Glutamatergic neuron (in vitro differentiated cells): ENCODE measurements around the gene GPR153. TPM values are rescaled to one million over a fixed set of nuclear protein-coding genes. Genes with fewer than 3 reads are reported as not detected.

ENCODE experiments used
- DNase-seq: peaks from one replicate; pipeline ENCODE4 v3.0.0; 2022
- H3K27ac Mint-ChIP-seq: one replicate; pipeline ENCODE4 v1.8.0; 2020; ENCODE audit warnings: mild to moderate bottlenecking, mixed read lengths, inconsistent platforms; ENCODE audit not compliant: unreplicated experiment
- H3K27me3 Mint-ChIP-seq: one replicate; pipeline ENCODE4 v1.8.0; 2020; ENCODE audit warnings: mild to moderate bottlenecking, moderate library complexity, mixed read lengths, inconsistent platforms; ENCODE audit not compliant: unreplicated experiment
- H3K36me3 Mint-ChIP-seq: one replicate; pipeline ENCODE4 v1.8.0; 2020; ENCODE audit warnings: mild to moderate bottlenecking, mixed read lengths, inconsistent platforms; ENCODE audit not compliant: unreplicated experiment
- H3K4me1 Mint-ChIP-seq: one replicate; pipeline ENCODE4 v1.8.0; 2020; ENCODE audit warnings: mild to moderate bottlenecking, low read depth, mixed read lengths, inconsistent platforms; ENCODE audit not compliant: unreplicated experiment
- H3K4me3 Mint-ChIP-seq: one replicate; pipeline ENCODE4 v1.8.0; 2020; ENCODE audit warnings: mild to moderate bottlenecking, mixed read lengths, inconsistent platforms; ENCODE audit not compliant: unreplicated experiment
- H3K9me3 Mint-ChIP-seq: one replicate; pipeline ENCODE4 v1.8.0; 2020; ENCODE audit warnings: mild to moderate bottlenecking, moderate library complexity, mixed read lengths, inconsistent platforms; ENCODE audit not compliant: unreplicated experiment
- total RNA-seq: library from RNA; stranded (reverse); fragmentation: NEBNext Ultra II Directional; extraction: Animal tissue kit (Norgen Biotek cat#: 25700); gene quantifications from one replicate; pipeline ENCODE4 v1.2.1, GENCODE V29; 2021; ENCODE audit not compliant: unreplicated experiment
- TF ChIP-seq, protein P1 (sequence below): fragments of 200-600 bp; sonication (generic); IDR thresholded peaks from one replicate; pipeline ENCODE4 v1.5.0; 2021; ENCODE audit not compliant: partially characterized antibody, unreplicated experiment

GPR153 gene
- total RNA-seq, 1 donor from 2014 or later: 174 TPM

DNA sequence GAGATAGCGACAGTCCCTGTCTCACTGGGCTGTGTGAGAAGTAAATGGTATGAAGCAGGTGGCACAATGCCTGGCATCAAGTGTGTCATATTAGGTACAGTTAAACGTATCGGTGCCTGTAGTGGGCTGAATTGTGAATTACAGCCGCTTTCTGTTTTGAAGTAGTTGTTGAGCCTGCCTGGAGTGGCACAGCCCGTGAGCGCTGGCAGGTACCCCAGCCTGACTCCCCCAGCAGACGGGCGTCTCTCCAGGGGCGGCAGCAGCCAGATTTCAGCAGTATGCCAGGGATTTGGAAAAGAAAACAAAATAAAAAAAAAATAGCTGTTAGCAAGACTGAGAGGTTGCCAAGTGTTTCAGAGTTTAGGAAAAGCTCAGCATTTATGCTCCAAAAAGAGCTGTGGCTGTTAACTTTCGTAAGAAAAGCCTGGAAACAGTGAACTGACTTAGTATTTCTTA is 26.6 kb upstream of the GPR153 start:
- peaks cover 1% of the 10 kb centered on the region for H3K9me3 Mint-ChIP-seq
- H3K36me3 Mint-ChIP-seq: no peaks in the 10 kb centered on the region
- no peak overlapping the region for H3K4me3 Mint-ChIP-seq
- TF ChIP-seq, protein P1, sequence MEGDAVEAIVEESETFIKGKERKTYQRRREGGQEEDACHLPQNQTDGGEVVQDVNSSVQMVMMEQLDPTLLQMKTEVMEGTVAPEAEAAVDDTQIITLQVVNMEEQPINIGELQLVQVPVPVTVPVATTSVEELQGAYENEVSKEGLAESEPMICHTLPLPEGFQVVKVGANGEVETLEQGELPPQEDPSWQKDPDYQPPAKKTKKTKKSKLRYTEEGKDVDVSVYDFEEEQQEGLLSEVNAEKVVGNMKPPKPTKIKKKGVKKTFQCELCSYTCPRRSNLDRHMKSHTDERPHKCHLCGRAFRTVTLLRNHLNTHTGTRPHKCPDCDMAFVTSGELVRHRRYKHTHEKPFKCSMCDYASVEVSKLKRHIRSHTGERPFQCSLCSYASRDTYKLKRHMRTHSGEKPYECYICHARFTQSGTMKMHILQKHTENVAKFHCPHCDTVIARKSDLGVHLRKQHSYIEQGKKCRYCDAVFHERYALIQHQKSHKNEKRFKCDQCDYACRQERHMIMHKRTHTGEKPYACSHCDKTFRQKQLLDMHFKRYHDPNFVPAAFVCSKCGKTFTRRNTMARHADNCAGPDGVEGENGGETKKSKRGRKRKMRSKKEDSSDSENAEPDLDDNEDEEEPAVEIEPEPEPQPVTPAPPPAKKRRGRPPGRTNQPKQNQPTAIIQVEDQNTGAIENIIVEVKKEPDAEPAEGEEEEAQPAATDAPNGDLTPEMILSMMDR: no peak
- H3K4me1 Mint-ChIP-seq: peaks cover 8% of the 10 kb centered on the region
- H3K27ac Mint-ChIP-seq: no peak overlapping the region
- peaks cover 2% of the 10 kb centered on the region for H3K27me3 Mint-ChIP-seq
- no peak for DNase-seq

DNA sequence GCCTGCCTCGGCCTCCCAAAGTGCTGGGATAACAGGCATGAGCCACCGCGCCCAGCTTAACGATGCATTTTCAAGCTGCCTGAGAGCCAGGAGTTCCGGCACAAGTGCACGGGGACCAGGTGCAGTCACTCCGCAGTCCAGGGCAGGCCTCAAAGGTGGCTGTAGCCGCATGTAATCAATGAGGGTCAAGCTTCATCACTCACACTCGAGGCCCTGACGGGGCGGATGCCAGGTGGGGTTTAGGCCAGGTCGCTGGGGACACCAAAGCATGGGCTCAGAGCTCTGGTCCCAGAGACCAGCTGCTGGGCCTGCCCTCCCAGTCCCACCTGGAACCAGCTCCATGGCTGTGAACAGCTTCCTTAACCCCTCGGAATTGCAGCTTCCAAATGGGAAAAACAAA is 26.1 kb upstream of the GPR153 start:
- Mint-ChIP-seq H3K4me3 (no peak overlapping the region), H3K4me1 (peaks cover 9% of the 10 kb centered on the region), H3K9me3 (peaks cover 1% of the 10 kb centered on the region), H3K27ac (no peak overlapping the region), H3K36me3 (no peaks in the 10 kb centered on the region), H3K27me3 (peaks cover 2% of the 10 kb centered on the region)
- DNase-seq: no peak
- TF ChIP-seq, protein P1: no peak

DNA sequence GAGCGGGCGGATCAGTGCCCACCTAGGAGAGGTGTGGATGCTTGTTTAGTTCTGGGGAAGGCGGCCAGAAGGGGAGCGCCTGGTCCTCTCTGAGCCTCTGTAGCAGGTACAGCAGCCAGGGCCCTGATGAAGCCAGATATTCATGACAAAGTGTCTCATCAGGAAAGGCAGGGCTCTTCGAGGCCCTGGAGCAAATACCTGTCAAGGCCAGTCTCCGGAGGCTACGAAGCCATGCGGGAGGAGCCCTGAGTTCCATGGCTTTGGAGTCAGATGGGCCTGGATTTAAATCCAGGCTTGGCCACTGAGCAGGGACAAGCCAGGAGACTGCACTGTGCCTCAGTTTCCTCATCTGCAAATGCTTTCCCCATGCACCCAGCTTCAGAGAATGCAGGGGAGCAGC is 25.4 kb upstream of the GPR153 start:
- Mint-ChIP-seq H3K4me1 (peaks cover 5% of the 10 kb centered on the region), H3K9me3 (peaks cover 1% of the 10 kb centered on the region), H3K4me3 (no peak overlapping the region), H3K36me3 (no peaks in the 10 kb centered on the region), H3K27me3 (no peaks in the 10 kb centered on the region), H3K27ac (no peak overlapping the region)
- no peak for DNase-seq
- TF ChIP-seq, protein P1: no peak

DNA sequence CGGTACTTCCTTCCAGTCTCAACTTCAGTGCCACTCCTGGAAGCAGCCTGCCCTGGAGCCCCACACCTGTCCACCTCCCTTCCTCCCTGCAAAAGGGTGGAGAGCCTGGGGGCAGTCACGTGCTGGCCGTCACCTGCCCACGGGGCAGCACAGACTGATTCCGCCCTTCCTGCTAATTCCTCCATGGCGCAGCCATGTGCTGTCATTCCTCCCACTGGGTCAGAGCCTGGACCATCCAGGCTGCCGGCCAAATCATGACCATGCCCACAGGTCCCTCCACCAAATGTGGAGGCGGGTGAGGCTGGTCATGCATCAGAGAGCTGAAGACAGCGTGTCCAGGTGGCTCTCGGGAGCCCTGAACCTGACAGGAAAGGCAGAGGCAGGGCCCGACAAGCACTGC is 24.4 kb upstream of the GPR153 start:
- Mint-ChIP-seq H3K9me3 (peaks cover 1% of the 10 kb centered on the region), H3K4me1 (peaks cover 3% of the 10 kb centered on the region), H3K4me3 (no peak overlapping the region), H3K27ac (no peak overlapping the region), H3K36me3 (no peaks in the 10 kb centered on the region), H3K27me3 (no peaks in the 10 kb centered on the region)
- no peak for DNase-seq
- TF ChIP-seq, protein P1: no peak

DNA sequence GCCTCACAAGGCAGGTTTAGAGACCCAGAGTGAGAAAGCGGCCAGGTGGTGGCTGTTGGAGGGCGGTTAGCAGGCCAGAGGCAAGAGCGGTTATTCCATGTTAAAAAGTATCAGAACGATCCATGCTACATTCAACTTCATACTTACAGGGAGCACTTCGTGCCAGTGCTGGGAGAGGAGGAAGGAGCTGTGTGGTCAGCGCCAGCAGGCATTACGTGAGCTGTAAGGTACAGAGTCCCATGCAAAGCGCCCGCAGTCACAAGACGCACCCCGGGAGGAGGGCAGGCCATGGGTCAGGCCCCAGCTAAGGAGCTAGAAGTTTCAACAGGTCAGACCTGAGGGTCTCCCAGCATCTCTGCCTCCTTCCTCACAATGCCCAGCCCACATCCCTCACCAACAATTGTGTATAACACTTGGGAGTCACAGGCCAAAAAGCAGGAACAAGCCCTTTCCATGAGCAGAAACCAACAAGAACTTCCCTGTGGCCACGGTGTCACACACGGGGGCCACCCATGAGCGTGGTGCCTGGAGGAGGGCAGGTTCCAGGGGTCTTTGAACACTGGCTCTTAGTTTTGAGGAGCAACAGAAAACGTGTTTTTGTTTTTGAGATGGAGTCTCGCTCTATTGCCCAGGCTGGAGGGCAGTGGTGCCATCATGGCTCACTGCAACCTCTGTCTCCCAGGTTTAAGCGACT is 21.8 kb upstream of the GPR153 start:
- no peak for DNase-seq
- Mint-ChIP-seq H3K36me3 (no peaks in the 10 kb centered on the region), H3K9me3 (peaks cover 9% of the 10 kb centered on the region), H3K4me1 (peaks cover 16% of the 10 kb centered on the region), H3K27ac (peak overlapping the region; percentile 43), H3K4me3 (no peak overlapping the region), H3K27me3 (peaks cover 8% of the 10 kb centered on the region)
- TF ChIP-seq, protein P1: no peak
